HG02798 (cell line): ENCODE data around the gene RABGAP1.

Experiments
- ATAC-seq: cut with Tn5 transposase; IDR thresholded peaks from one replicate; pipeline ENCODE4 v1.9.1; 2021; ENCODE audit warnings: mild to moderate bottlenecking; ENCODE audit not compliant: unreplicated experiment, poor library complexity

The RABGAP1 gene

GRCh38 chr9:122941582-122942234, 888 bp downstream of the RABGAP1 start:
- no peak for ATAC-seq

GRCh38 chr9:122944960-122945888, 4.4 kb downstream of the RABGAP1 start:
- no peak for ATAC-seq

- ATAC-seq = no peak
These were observed 5.7 kb downstream of the RABGAP1 start for GRCh38 chr9:122946461-122947005.

GRCh38 chr9:122948313-122948712, 7.5 kb downstream of the RABGAP1 start:
- no peak for ATAC-seq

- no peak for ATAC-seq
These were observed 8.9 kb downstream of the RABGAP1 start for GRCh38 chr9:122949696-122950095.

- ATAC-seq = no peak
These were observed 9.4 kb downstream of the RABGAP1 start for GRCh38 chr9:122950263-122950662.

- ATAC-seq = no peak
These were observed 10.2 kb downstream of the RABGAP1 start for GRCh38 chr9:122951056-122951455.

GRCh38 chr9:122954253-122954691, 13.5 kb downstream of the RABGAP1 start:
- ATAC-seq = no peak

GRCh38 chr9:122955961-122956360, 15.1 kb downstream of the RABGAP1 start:
- ATAC-seq = no peak

GRCh38 chr9:122961139-122961538, 20.3 kb downstream of the RABGAP1 start:
- ATAC-seq = no peak

- no peak for ATAC-seq
These were observed 34.4 kb downstream of the RABGAP1 start for GRCh38 chr9:122975196-122975595.

- ATAC-seq = no peak
These were observed 37.8 kb downstream of the RABGAP1 start for GRCh38 chr9:122978601-122979000.

- ATAC-seq = no peak
These were observed 45.2 kb downstream of the RABGAP1 start for GRCh38 chr9:122986010-122986409.

GRCh38 chr9:122988141-122988540, 47.3 kb downstream of the RABGAP1 start:
- ATAC-seq = no peak

GRCh38 chr9:122988920-122989621, 48.3 kb downstream of the RABGAP1 start:
- ATAC-seq = peak; percentile 90

GRCh38 chr9:122991370-122991830, 50.6 kb downstream of the RABGAP1 start:
- no peak for ATAC-seq

GRCh38 chr9:122996586-122996985, 55.8 kb downstream of the RABGAP1 start:
- ATAC-seq = no peak

GRCh38 chr9:122998448-122998847, 57.6 kb downstream of the RABGAP1 start:
- ATAC-seq = no peak

- ATAC-seq = no peak
These were observed 59.7 kb downstream of the RABGAP1 start for GRCh38 chr9:123000371-123001068.

GRCh38 chr9:123002754-123003153, 61.9 kb downstream of the RABGAP1 start:
- no peak for ATAC-seq
